Fibroblast of lung (primary cell): Measurements from ENCODE around the gene AGGF1. TPM values are rescaled to one million over a fixed set of nuclear protein-coding genes. Genes with fewer than 3 reads are reported as not detected.

Experiments used
- DNase-seq, 2 donors: peaks; one replicate each; pipeline versions ENCODE4 v3.0.0 to v3.0.0-alpha.2; 2010; ENCODE audit warnings: low read depth in 2 of 2
- H2AFZ ChIP-seq: 2 replicates; pipeline ENCODE4 v1.5.1; 2012; ENCODE audit warnings: low read length, control low read depth, inconsistent platforms
- H3K27ac ChIP-seq: 2 replicates; pipeline ENCODE4 v1.5.1; 2011; ENCODE audit warnings: low read length, control low read depth; ENCODE audit not compliant: insufficient read depth
- H3K27me3 ChIP-seq: 2 replicates; pipeline ENCODE4 v1.5.1; 2011; ENCODE audit warnings: mild to moderate bottlenecking, low read length; ENCODE audit not compliant: control insufficient read depth, insufficient read depth
- H3K36me3 ChIP-seq: 2 replicates; pipeline ENCODE4 v1.5.1; 2011; ENCODE audit warnings: low read length; ENCODE audit not compliant: control insufficient read depth, insufficient read depth
- H3K4me1 ChIP-seq: 2 replicates; pipeline ENCODE4 v1.5.1; 2011; ENCODE audit warnings: low read length; ENCODE audit not compliant: control insufficient read depth, insufficient read depth; ENCODE audit errors: extremely low read depth
- H3K4me2 ChIP-seq: 2 replicates; pipeline ENCODE4 v1.5.1; 2011; ENCODE audit warnings: low read length, control low read depth; ENCODE audit not compliant: insufficient read depth; ENCODE audit errors: extremely low read depth
- H3K4me3 ChIP-seq, 4 experiments: fragments of 200-600 bp in 1 of 4; sonication (generic) in 1 of 4; replicated peaks in 1 of 4; 2 replicates each; pipeline ENCODE4 v1.5.1; 2011 to 2016; ENCODE audit warnings: low read length in 4 of 4, low read depth in 3 of 4, mild to moderate bottlenecking in 3 of 4, control low read depth in 2 of 4, inconsistent platforms in 1 of 4, mixed read lengths in 1 of 4; ENCODE audit not compliant: insufficient read depth in 1 of 4; ENCODE audit errors: control extremely low read depth in 1 of 4
- H3K79me2 ChIP-seq: 2 replicates; pipeline ENCODE4 v1.5.1; 2012; ENCODE audit warnings: mild to moderate bottlenecking, low read length, inconsistent platforms; ENCODE audit not compliant: control insufficient read depth, insufficient read depth
- H3K9ac ChIP-seq: 2 replicates; pipeline ENCODE4 v1.5.1; 2011; ENCODE audit warnings: mild to moderate bottlenecking, low read length, control low read depth; ENCODE audit not compliant: insufficient read depth
- H3K9me3 ChIP-seq: 2 replicates; pipeline ENCODE4 v1.5.1; 2012; ENCODE audit warnings: low read depth, low read length; ENCODE audit not compliant: control insufficient read depth, insufficient read depth
- H4K20me1 ChIP-seq: 2 replicates; pipeline ENCODE4 v1.5.1; 2011; ENCODE audit warnings: low read length; ENCODE audit not compliant: control insufficient read depth, insufficient read depth; ENCODE audit errors: extremely low read depth
- CTCF ChIP-seq, 2 donors: IDR thresholded peaks in 1 of 2; conservative IDR thresholded peaks in 1 of 2; 1 replicate in 1 of 2; 2 replicates in 1 of 2; pipeline ENCODE4 v1.5.1; 2011 to 2012; ENCODE audit warnings: low read length in 2 of 2, control low read depth in 1 of 2, inconsistent platforms in 1 of 2, low read depth in 1 of 2, mild to moderate bottlenecking in 1 of 2
- EZH2 ChIP-seq: IDR thresholded peaks from 2 replicates; pipeline ENCODE4 v1.5.1; 2012; ENCODE audit warnings: low read length, control low read depth, mild to moderate bottlenecking; ENCODE audit errors: missing control alignments
- polyA plus RNA-seq, 2 donors: library from polyadenylated mRNA; depleted of rRNA in 1 of 2; stranded (reverse) in 1 of 2; unstranded in 1 of 2; fragments of >200 nt; gene quantifications; 2 replicates each; pipeline ENCODE4 v1.2.1, GENCODE V29; 2011 to 2012; ENCODE audit warnings: missing spikeins in 1 of 2
- total RNA-seq: library from RNA; depleted of rRNA; stranded (reverse); fragments of >200 nt; gene quantifications from 2 replicates; pipeline ENCODE4 v1.2.1, GENCODE V29; 2014

The AGGF1 gene
- total and polyA plus RNA-seq, 2 donors (not counting 1 experiment from before 2014, with no cell fraction given) = 15.5 to 25.1 TPM

GRCh38 chr5:77032635-77033034 is 2.4 kb downstream of the AGGF1 start:
- no peaks in the 10 kb centered on the region for H3K9me3 ChIP-seq
- H2AFZ ChIP-seq = no peak overlapping the region
- no peak overlapping the region for H3K9ac ChIP-seq
- H3K4me3 ChIP-seq = no peak overlapping the region
- no peak for DNase-seq
- no peaks in the 10 kb centered on the region for H4K20me1 ChIP-seq
- H3K79me2 ChIP-seq = peaks cover 12% of the 10 kb centered on the region
- no peaks in the 10 kb centered on the region for H3K4me1 ChIP-seq
- H3K27me3 ChIP-seq = no peaks in the 10 kb centered on the region
- H3K36me3 ChIP-seq = peaks cover 2% of the 10 kb centered on the region
- TF ChIP-seq EZH2 (no peak), CTCF (conservative IDR thresholded peaks at IDR 0.05 in 1 of 2, IDR thresholded peaks at IDR 0.05 in 1 of 2; ENCODE audit: low read depth in 1 of 2, low read length in 2 of 2) (no peak)
- H3K27ac ChIP-seq = no peak overlapping the region
- no peak overlapping the region for H3K4me2 ChIP-seq

- DNase-seq = no peak
- H3K4me3 ChIP-seq = no peak overlapping the region
- no peaks in the 10 kb centered on the region for H4K20me1 ChIP-seq
- no peaks in the 10 kb centered on the region for H3K9me3 ChIP-seq
- H3K79me2 ChIP-seq = peaks cover 12% of the 10 kb centered on the region
- TF ChIP-seq EZH2 (no peak), CTCF (conservative IDR thresholded peaks at IDR 0.05 in 1 of 2, IDR thresholded peaks at IDR 0.05 in 1 of 2; ENCODE audit: low read depth in 1 of 2, low read length in 2 of 2) (no peak)
- no peaks in the 10 kb centered on the region for H3K27me3 ChIP-seq
- no peaks in the 10 kb centered on the region for H3K4me1 ChIP-seq
- H2AFZ ChIP-seq = no peak overlapping the region
- peaks cover 2% of the 10 kb centered on the region for H3K36me3 ChIP-seq
- no peak overlapping the region for H3K9ac ChIP-seq
- no peak overlapping the region for H3K27ac ChIP-seq
- H3K4me2 ChIP-seq = no peak overlapping the region
Observed at GRCh38 chr5:77033338-77033737, 3.1 kb downstream of the AGGF1 start.

GRCh38 chr5:77035950-77036349 is 5.7 kb downstream of the AGGF1 start:
- peaks cover 2% of the 10 kb centered on the region for H3K36me3 ChIP-seq
- H3K4me2 ChIP-seq = no peak overlapping the region
- H3K4me3 ChIP-seq = no peak overlapping the region
- no peaks in the 10 kb centered on the region for H3K4me1 ChIP-seq
- no peak overlapping the region for H2AFZ ChIP-seq
- no peak for DNase-seq
- H3K79me2 ChIP-seq = peaks cover 6% of the 10 kb centered on the region
- no peak overlapping the region for H3K9ac ChIP-seq
- H4K20me1 ChIP-seq = no peaks in the 10 kb centered on the region
- no peaks in the 10 kb centered on the region for H3K9me3 ChIP-seq
- no peaks in the 10 kb centered on the region for H3K27me3 ChIP-seq
- TF ChIP-seq EZH2 (no peak), CTCF (conservative IDR thresholded peaks at IDR 0.05 in 1 of 2, IDR thresholded peaks at IDR 0.05 in 1 of 2; ENCODE audit: low read depth in 1 of 2, low read length in 2 of 2) (no peak)
- no peak overlapping the region for H3K27ac ChIP-seq
